MM.1S (cell line): ENCODE results near the gene CIRBP.
"Not testable (repeated sequence)": the region's sequence is repeated elsewhere in the genome, so short reads cannot be mapped to it uniquely, and the experiment has no call there.

Source experiments
- DNase-seq: peaks from one replicate; pipeline ENCODE4 v3.0.0-alpha.2; 2015
- H2AFZ ChIP-seq: fragments of 300-600 bp; sonication (generic); 2 replicates; pipeline ENCODE4 v1.6.0; 2016; ENCODE audit warnings: antibody characterized with exemption, low read length
- H3F3A ChIP-seq: fragments of 300-600 bp; sonication (generic); 2 replicates; pipeline ENCODE4 v1.6.1; 2016; ENCODE audit warnings: mild to moderate bottlenecking, antibody characterized with exemption, low read length, moderate library complexity, mixed read lengths; ENCODE audit not compliant: insufficient read depth
- H3K27ac ChIP-seq: fragments of 300-600 bp; sonication (generic); 2 replicates; pipeline ENCODE4 v1.5.1; 2016; ENCODE audit warnings: mild to moderate bottlenecking, low read length
- H3K27me3 ChIP-seq: fragments of 300-600 bp; sonication (generic); replicated peaks from 2 replicates; pipeline ENCODE4 v1.6.0; 2016; ENCODE audit warnings: low read length; ENCODE audit not compliant: insufficient read depth
- H3K36me3 ChIP-seq: fragments of 300-600 bp; sonication (generic); replicated peaks from 2 replicates; pipeline ENCODE4 v1.6.1; 2016; ENCODE audit warnings: mild to moderate bottlenecking, low read length, mixed read lengths; ENCODE audit not compliant: insufficient read depth
- H3K4me1 ChIP-seq: fragments of 300-600 bp; sonication (generic); 2 replicates; pipeline ENCODE4 v1.6.1; 2016; ENCODE audit warnings: low read length, mixed read lengths
- H3K4me2 ChIP-seq: fragments of 300-600 bp; sonication (generic); 2 replicates; pipeline ENCODE4 v1.6.0; 2016; ENCODE audit warnings: low read depth, low read length
- H3K4me3 ChIP-seq: fragments of 300-600 bp; sonication (generic); 2 replicates; pipeline ENCODE4 v1.5.1; 2016; ENCODE audit warnings: low read length, mixed read lengths
- H3K79me2 ChIP-seq: fragments of 300-600 bp; sonication (generic); 2 replicates; pipeline ENCODE4 v1.6.1; 2016; ENCODE audit warnings: mixed run types, low read length, mixed read lengths
- H3K9ac ChIP-seq: fragments of 300-600 bp; sonication (generic); 2 replicates; pipeline ENCODE4 v1.6.1; 2016; ENCODE audit warnings: low read length, mixed read lengths
- H3K9me2 ChIP-seq: fragments of 300-600 bp; sonication (generic); replicated peaks from 2 replicates; pipeline ENCODE4 v1.6.1; 2016; ENCODE audit warnings: mild to moderate bottlenecking, low read length, mixed read lengths; ENCODE audit not compliant: insufficient read depth
- H3K9me3 ChIP-seq: fragments of 300-600 bp; sonication (generic); replicated peaks from 2 replicates; pipeline ENCODE4 v1.6.1; 2016; ENCODE audit warnings: mild to moderate bottlenecking, low read length, mixed read lengths; ENCODE audit not compliant: insufficient read depth
- H4K20me1 ChIP-seq: fragments of 300-600 bp; sonication (generic); 2 replicates; pipeline ENCODE4 v1.6.1; 2016; ENCODE audit warnings: mild to moderate bottlenecking, low read length, moderate library complexity, mixed read lengths; ENCODE audit not compliant: insufficient read depth
- EZH2 ChIP-seq: fragments of 300-600 bp; sonication (generic); optimal IDR thresholded peaks from 2 replicates; pipeline ENCODE3; 2017; ENCODE audit warnings: low read depth, mild to moderate bottlenecking, antibody characterized with exemption, low read length, mixed read lengths
- EZH2phosphoT487 ChIP-seq: fragments of 300-600 bp; sonication (generic); IDR thresholded peaks from 2 replicates; pipeline ENCODE4 v1.6.1; 2018; ENCODE audit warnings: antibody characterized with exemption, low read length
- TF ChIP-seq, protein P1 (sequence below): fragments of 300-600 bp; sonication (generic); IDR thresholded peaks from 2 replicates; pipeline ENCODE4 v1.5.1; 2016; ENCODE audit warnings: antibody characterized with exemption, low read length, mixed read lengths

The CIRBP gene

DNA sequence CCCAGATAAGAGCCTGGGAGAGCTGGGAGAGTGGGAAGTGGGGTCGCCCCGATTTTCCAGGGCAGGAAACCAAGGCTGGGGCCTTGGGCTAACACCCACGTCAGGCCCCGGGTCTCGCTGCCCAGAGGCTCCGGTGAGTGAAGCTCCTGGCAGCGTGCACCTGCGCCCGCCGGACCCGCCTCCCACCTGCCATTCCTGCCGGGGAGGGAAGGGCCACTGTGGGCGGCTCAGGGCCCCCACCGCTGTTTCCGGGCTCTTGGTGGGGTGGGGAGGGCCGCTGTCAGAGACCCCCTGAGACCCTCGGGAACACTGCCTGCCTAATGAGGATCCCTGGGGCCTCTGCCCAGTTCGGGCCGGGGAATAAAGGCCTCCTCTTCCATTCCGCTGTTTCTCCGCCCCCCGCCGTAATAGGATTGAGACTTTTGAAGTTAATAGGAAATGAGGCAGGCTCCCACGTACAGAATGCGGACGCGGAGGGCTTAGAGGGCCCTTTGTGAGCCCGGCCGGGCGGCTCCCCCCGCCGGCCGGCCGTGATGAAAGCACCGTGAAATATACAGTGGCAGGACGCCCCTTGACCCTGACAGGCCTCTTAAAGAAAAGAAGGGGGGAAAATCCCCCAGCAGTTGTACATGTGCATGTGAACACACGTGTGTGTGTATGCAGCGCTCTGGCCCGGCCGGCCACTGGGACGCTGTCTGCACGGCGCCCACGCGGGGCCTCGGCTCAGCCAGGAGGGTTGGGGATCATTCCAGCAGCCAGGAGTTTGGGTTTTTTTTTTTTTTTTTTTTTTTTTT, 49.7 kb downstream of the CIRBP start:
- Histone ChIP-seq H3K4me2 (no peak overlapping the region), H3K9ac (no peak overlapping the region), H3K79me2 (no peaks in the 10 kb centered on the region)

DNA sequence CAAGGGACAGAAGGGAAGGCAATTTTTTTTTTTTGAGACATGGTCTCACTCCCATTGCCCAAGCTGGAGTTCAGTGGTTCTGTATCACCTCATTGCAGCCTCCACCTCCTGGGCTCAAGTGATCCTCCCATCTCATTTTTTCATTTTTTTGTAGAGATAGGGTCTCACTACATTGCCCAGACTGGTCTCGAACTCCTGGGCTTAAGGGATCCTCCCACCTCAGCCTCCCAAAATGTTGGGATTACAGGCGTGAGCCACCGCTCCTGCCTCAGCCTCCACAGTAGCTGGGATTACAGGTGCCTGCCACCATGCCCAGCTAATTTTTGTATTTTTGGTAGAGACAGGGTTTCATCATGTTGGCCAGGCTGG, 51.1 kb downstream of the CIRBP start:
- not testable (repeated sequence) for H3K4me1 ChIP-seq, H3K9ac ChIP-seq, H3K4me2 ChIP-seq, H3K27ac ChIP-seq, H3K79me2 ChIP-seq, H3F3A ChIP-seq, H3K4me3 ChIP-seq, H2AFZ ChIP-seq, H3K9me2 ChIP-seq, H4K20me1 ChIP-seq, H3K9me3 ChIP-seq, H3K36me3 ChIP-seq, DNase-seq
- H3K27me3 ChIP-seq = peaks cover 97% of the 10 kb centered on the region

More for the DNA sequence above, 49.7 kb downstream of the CIRBP start:
- Histone ChIP-seq H3K9me3 (no peaks in the 10 kb centered on the region), H3K27me3 (peaks cover 97% of the 10 kb centered on the region), H3K4me1 (no peaks in the 10 kb centered on the region), H3K4me3 (no peak overlapping the region), H4K20me1 (no peaks in the 10 kb centered on the region), H3K9me2 (no peaks in the 10 kb centered on the region), H3K27ac (no peak overlapping the region), H3F3A (no peaks in the 10 kb centered on the region), H2AFZ (no peak overlapping the region), H3K36me3 (no peaks in the 10 kb centered on the region)
- no peak for TF ChIP-seq EZH2phosphoT487
- TF ChIP-seq, protein P1, sequence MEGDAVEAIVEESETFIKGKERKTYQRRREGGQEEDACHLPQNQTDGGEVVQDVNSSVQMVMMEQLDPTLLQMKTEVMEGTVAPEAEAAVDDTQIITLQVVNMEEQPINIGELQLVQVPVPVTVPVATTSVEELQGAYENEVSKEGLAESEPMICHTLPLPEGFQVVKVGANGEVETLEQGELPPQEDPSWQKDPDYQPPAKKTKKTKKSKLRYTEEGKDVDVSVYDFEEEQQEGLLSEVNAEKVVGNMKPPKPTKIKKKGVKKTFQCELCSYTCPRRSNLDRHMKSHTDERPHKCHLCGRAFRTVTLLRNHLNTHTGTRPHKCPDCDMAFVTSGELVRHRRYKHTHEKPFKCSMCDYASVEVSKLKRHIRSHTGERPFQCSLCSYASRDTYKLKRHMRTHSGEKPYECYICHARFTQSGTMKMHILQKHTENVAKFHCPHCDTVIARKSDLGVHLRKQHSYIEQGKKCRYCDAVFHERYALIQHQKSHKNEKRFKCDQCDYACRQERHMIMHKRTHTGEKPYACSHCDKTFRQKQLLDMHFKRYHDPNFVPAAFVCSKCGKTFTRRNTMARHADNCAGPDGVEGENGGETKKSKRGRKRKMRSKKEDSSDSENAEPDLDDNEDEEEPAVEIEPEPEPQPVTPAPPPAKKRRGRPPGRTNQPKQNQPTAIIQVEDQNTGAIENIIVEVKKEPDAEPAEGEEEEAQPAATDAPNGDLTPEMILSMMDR = no peak
- no peak for TF ChIP-seq EZH2
- DNase-seq = no peak

DNA sequence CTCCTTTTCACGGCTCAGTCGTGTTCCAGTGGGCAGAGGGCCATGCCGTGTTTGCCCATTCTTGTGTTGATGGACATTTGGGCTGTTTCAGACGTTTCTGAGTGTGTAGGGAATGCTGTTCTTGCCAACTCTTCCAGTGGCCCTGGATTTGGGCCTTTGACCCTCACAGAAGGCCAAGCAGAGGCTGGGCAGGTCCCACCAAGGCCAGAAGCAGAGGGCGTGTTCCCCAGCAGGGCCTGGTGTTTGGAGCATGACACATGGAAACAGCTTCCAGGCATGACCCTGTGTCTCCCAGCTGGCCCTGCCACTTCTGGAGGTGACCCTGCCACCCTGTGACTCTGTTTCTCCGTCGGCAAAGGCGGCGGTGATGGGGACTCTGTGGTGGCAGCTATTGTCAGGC, 52.4 kb downstream of the CIRBP start:
- Histone ChIP-seq H3K79me2 (no peaks in the 10 kb centered on the region), H3K27ac (no peak overlapping the region), H3K4me1 (no peaks in the 10 kb centered on the region), H3K4me2 (no peak overlapping the region), H3F3A (no peaks in the 10 kb centered on the region), H3K4me3 (no peak overlapping the region), H3K36me3 (no peaks in the 10 kb centered on the region), H3K9ac (no peak overlapping the region), H2AFZ (no peak overlapping the region), H3K9me2 (no peaks in the 10 kb centered on the region), H4K20me1 (no peaks in the 10 kb centered on the region), H3K9me3 (no peaks in the 10 kb centered on the region), H3K27me3 (peaks cover 97% of the 10 kb centered on the region)
- TF ChIP-seq EZH2phosphoT487 = no peak; the same call in 1 of the 2 replicates
- TF ChIP-seq EZH2 = no peak
- TF ChIP-seq, protein P1 = no peak
- no peak for DNase-seq

DNA sequence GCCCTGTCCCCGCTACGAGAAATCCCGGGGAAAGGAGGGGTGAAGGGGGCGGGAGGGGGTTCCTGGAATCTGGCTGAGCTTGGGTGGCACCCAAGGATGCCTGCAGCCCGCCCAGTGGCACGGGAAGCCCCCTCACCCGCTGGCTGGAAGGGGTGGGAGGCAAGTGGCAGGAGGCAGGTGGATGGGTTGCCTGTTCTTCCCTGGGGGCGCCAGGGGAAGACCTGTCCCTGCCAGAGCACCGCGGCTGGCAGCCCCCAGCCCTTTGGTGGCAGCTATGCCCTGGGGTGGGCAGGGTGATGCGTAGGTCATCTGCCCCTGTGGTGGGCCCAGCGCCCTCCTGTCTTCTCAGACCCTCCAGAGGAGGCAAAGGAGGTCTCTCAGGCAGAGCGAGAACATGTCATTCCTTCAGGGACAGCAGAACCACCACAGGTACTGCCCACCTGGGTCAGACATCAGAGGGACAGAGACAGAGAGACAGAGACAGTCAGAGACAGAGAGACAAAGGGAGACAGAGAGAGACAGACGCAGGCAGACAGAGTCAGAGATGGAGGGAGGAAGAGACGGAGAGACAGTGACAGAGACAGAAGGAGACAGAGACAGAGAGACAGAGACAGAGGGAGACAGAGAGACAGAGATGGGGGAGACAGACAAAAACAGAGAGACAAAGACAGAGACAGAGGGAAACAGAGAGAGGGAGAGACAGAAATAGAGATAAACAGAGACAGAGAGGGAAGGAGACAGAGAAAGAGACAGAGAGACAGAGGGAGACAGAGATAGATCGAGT, 53.3 kb downstream of the CIRBP start:
- no peak overlapping the region for H3K4me3 ChIP-seq
- DNase-seq = no peak
- H4K20me1 ChIP-seq = no peaks in the 10 kb centered on the region
- H3K36me3 ChIP-seq = no peaks in the 10 kb centered on the region
- no peaks in the 10 kb centered on the region for H3K9me2 ChIP-seq
- H3K4me1 ChIP-seq = no peaks in the 10 kb centered on the region
- H2AFZ ChIP-seq = no peak overlapping the region
- H3K9ac ChIP-seq = no peak overlapping the region
- H3K9me3 ChIP-seq = no peaks in the 10 kb centered on the region
- no peak overlapping the region for H3K4me2 ChIP-seq
- no peaks in the 10 kb centered on the region for H3F3A ChIP-seq
- H3K79me2 ChIP-seq = no peaks in the 10 kb centered on the region
- H3K27me3 ChIP-seq = peaks cover 97% of the 10 kb centered on the region
- no peak overlapping the region for H3K27ac ChIP-seq
- TF ChIP-seq, protein P1 = no peak
- peak; percentile 25 for TF ChIP-seq EZH2
